Uterus (tissue), 2 donors: Measurements from ENCODE around the gene GBP7.

Source experiments
- POLR2A ChIP-seq, 2 donors: fragments of 450-650 bp; IDR thresholded peaks; one replicate each; pipeline ENCODE4 v1.6.1; 2016; ENCODE audit warnings: antibody characterized with exemption in 2 of 2, mild to moderate bottlenecking in 1 of 2, moderate library complexity in 1 of 2
- TF ChIP-seq, protein P1 (sequence below), 4 experiments: fragments of 200-600 bp in 2 of 4; fragments of 450-650 bp in 2 of 4; sonication (generic) in 2 of 4; IDR thresholded peaks; one replicate each; pipeline ENCODE4 v1.5.1; 2016 to 2019; ENCODE audit warnings: antibody characterized with exemption in 4 of 4, mild to moderate bottlenecking in 2 of 4, moderate library complexity in 1 of 4

DNA sequence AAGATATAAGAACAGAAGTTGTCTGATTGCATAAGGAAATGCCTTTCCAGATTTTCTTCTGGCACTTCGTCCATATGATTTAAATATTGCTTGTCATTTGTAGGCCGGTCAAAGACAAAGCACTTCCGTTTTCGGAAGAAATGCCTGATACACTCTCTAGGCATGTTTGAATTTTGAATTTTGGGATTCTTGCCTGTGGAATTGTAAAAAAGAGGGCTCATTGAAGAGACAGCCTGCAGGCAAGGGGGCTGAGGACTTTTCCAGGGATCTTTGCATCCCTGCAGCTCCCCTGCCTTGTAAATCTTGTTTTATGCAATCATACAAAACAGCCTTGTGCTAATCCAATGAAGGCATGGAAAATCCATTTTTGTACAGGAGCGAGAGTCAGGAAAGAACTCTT lies 15.5 kb upstream of the GBP7 start:
- TF ChIP-seq, protein P1, sequence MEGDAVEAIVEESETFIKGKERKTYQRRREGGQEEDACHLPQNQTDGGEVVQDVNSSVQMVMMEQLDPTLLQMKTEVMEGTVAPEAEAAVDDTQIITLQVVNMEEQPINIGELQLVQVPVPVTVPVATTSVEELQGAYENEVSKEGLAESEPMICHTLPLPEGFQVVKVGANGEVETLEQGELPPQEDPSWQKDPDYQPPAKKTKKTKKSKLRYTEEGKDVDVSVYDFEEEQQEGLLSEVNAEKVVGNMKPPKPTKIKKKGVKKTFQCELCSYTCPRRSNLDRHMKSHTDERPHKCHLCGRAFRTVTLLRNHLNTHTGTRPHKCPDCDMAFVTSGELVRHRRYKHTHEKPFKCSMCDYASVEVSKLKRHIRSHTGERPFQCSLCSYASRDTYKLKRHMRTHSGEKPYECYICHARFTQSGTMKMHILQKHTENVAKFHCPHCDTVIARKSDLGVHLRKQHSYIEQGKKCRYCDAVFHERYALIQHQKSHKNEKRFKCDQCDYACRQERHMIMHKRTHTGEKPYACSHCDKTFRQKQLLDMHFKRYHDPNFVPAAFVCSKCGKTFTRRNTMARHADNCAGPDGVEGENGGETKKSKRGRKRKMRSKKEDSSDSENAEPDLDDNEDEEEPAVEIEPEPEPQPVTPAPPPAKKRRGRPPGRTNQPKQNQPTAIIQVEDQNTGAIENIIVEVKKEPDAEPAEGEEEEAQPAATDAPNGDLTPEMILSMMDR (IDR thresholded peaks at IDR 0.05), result no peak
- TF ChIP-seq POLR2A (IDR thresholded peaks at IDR 0.05), result no peak
